Stomach (tissue), 4 donors: ENCODE measurements around the gene COG4.

Experiments
- EP300 ChIP-seq: sonication (generic); formaldehyde crosslinking; IDR thresholded peaks from one replicate; pipeline ENCODE4 v1.6.1; 2017; ENCODE audit warnings: antibody characterized with exemption
- POLR2A ChIP-seq, 4 donors: fragments of 450-650 bp; IDR thresholded peaks; one replicate each; pipeline ENCODE4 v1.6.1; 2016; ENCODE audit warnings: antibody characterized with exemption in 4 of 4, control low read depth in 2 of 4, mild to moderate bottlenecking in 1 of 4, moderate library complexity in 1 of 4
- POLR2AphosphoS5 ChIP-seq, 3 donors: sonication (generic); formaldehyde crosslinking; IDR thresholded peaks; one replicate each; pipeline ENCODE4 v1.6.1; 2016; ENCODE audit warnings: antibody characterized with exemption in 3 of 3
- TF ChIP-seq, protein P1 (sequence below), 7 experiments: fragments of 450-650 bp in 4 of 7; fragments of 200-600 bp in 3 of 7; sonication (generic) in 3 of 7; IDR thresholded peaks; one replicate each; pipeline ENCODE4 v1.5.1; 2016 to 2019; ENCODE audit warnings: antibody characterized with exemption in 7 of 7, control low read depth in 2 of 7, mild to moderate bottlenecking in 1 of 7

DNA sequence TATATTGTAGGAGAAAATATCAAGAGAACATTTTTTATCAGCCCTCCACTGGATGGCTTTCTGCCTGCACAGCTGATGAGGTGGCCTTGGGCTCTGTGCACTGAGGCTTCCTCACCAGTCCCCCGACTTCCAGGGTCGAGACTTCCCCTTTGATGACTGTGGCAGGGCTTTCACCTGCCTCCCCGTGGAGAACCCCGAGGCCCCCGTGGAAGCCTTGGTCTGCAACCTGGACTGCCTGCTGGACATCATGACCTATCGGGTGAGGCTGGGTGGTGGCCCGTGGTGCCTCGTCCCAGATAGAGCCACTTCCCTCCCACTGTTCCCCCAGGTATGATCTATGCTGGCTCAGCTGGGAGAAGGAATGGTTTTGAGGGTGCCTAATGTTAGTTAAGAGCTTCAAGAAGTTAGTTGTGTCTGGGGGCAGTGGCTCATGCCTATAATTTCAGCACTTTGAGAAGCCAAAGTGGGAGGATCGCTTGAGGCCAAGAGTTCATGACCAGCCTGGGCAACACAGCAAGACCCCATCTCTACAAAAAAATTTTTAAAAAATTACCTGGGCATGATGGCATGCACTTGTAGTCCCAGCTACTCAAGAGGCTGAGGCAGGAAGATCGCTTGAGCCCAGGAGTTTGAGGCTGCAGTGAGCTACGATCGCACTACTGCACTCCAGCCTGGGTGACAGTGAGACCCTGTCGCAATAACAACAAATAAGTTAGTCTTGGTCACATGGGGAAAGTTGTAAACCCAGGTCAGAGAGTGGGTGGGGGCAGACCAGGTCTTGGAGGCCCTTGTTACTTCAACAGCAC lies 57.2 kb downstream of the COG4 start:
- TF ChIP-seq, protein P1, sequence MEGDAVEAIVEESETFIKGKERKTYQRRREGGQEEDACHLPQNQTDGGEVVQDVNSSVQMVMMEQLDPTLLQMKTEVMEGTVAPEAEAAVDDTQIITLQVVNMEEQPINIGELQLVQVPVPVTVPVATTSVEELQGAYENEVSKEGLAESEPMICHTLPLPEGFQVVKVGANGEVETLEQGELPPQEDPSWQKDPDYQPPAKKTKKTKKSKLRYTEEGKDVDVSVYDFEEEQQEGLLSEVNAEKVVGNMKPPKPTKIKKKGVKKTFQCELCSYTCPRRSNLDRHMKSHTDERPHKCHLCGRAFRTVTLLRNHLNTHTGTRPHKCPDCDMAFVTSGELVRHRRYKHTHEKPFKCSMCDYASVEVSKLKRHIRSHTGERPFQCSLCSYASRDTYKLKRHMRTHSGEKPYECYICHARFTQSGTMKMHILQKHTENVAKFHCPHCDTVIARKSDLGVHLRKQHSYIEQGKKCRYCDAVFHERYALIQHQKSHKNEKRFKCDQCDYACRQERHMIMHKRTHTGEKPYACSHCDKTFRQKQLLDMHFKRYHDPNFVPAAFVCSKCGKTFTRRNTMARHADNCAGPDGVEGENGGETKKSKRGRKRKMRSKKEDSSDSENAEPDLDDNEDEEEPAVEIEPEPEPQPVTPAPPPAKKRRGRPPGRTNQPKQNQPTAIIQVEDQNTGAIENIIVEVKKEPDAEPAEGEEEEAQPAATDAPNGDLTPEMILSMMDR (IDR thresholded peaks at IDR 0.05) = no peak
- no peak for TF ChIP-seq POLR2A (IDR thresholded peaks at IDR 0.05)
- no peak for TF ChIP-seq POLR2AphosphoS5 (IDR thresholded peaks at IDR 0.05)
- TF ChIP-seq EP300 = no peak
